Ovary (tissue), 3 donors: ENCODE data around the gene BEAN1.

Source experiments
- EP300 ChIP-seq: sonication (generic); formaldehyde crosslinking; IDR thresholded peaks from one replicate; pipeline ENCODE4 v1.6.1; 2017; ENCODE audit warnings: antibody characterized with exemption
- POLR2A ChIP-seq: fragments of 450-650 bp; IDR thresholded peaks from one replicate; pipeline ENCODE4 v1.6.1; 2017; ENCODE audit warnings: antibody characterized with exemption, mild to moderate bottlenecking, moderate library complexity
- TF ChIP-seq, protein P1 (sequence below), 3 donors: fragments of 450-650 bp in 2 of 3; fragments of 200-600 bp in 1 of 3; IDR thresholded peaks; one replicate each; pipeline versions ENCODE4 v1.5.1 to v1.8.0; 2016 to 2022; ENCODE audit warnings: antibody characterized with exemption in 3 of 3, mild to moderate bottlenecking in 1 of 3
- donor health status: DM: no; HTN: no; CAD: no.

DNA sequence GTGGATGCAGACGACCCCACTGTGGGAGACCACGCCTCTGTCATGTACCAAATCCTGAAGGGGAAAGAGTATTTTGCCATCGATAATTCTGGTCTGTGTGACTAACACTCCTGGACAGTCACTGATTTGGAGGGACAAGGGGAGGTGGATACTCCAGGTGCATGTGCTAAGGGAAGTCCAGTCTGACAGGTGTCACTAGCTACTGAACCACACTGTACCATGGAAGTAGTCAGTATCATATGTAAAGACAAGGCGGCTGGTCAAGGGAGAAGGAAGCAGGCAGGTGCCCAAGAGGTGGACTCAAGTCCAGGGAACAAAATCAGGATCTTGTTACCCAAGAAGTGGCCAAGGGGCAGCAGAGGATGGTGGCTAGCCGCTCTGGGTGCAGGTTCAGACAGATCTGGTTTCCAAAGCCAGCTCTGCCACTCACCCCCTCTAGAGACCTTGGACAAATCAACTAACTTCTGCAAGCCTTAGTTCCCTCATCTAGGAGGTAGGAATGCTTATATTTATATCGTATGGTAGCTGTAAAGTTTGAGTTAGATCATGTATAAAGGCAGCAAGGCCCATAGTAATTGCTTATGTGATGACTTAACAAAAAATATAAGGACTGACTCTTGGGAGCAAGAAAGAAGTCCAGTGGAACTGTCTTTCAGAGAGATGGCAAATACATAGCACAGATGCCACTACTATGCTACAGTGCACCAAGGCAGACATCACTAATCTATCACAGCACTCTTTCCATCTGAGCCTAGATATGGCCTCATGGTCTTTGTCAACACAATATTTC is 38.5 kb upstream of the BEAN1 start:
- TF ChIP-seq, protein P1, sequence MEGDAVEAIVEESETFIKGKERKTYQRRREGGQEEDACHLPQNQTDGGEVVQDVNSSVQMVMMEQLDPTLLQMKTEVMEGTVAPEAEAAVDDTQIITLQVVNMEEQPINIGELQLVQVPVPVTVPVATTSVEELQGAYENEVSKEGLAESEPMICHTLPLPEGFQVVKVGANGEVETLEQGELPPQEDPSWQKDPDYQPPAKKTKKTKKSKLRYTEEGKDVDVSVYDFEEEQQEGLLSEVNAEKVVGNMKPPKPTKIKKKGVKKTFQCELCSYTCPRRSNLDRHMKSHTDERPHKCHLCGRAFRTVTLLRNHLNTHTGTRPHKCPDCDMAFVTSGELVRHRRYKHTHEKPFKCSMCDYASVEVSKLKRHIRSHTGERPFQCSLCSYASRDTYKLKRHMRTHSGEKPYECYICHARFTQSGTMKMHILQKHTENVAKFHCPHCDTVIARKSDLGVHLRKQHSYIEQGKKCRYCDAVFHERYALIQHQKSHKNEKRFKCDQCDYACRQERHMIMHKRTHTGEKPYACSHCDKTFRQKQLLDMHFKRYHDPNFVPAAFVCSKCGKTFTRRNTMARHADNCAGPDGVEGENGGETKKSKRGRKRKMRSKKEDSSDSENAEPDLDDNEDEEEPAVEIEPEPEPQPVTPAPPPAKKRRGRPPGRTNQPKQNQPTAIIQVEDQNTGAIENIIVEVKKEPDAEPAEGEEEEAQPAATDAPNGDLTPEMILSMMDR (IDR thresholded peaks at IDR 0.05) = no peak
- no peak for TF ChIP-seq POLR2A
- TF ChIP-seq EP300 = no peak
